ENCODE results near the gene MME.

MME gene

GRCh38 chr3:155079746-155080487 is at the start of gene MME:
Gene MME (plus strand): TSS chr3:155080319. CDS start chr3:155084168, 3,849 bp downstream.
- DNase-seq: no peak

- DNase-seq: no peak
Observed at GRCh38 chr3:155031186-155031585, 48.9 kb upstream of the MME start.

GRCh38 chr3:155032918-155033317 is 47.2 kb upstream of the MME start:
- no peak for DNase-seq

GRCh38 chr3:155034786-155035185 is 45.3 kb upstream of the MME start:
- DNase-seq: no peak

GRCh38 chr3:155035553-155035952 is 44.6 kb upstream of the MME start:
- no peak for DNase-seq

- DNase-seq: no peak
Observed at GRCh38 chr3:155037508-155038202, 42.5 kb upstream of the MME start.

- no peak for DNase-seq
Observed at GRCh38 chr3:155038203-155038554, 41.9 kb upstream of the MME start.

- no peak for DNase-seq
Observed at GRCh38 chr3:155046935-155047334, 33.2 kb upstream of the MME start.

GRCh38 chr3:155047672-155048071 is 32.4 kb upstream of the MME start:
- DNase-seq: no peak

GRCh38 chr3:155049959-155050358 is 30.2 kb upstream of the MME start:
- no peak for DNase-seq

GRCh38 chr3:155052470-155052869 is 27.6 kb upstream of the MME start:
- no peak for DNase-seq

- no peak for DNase-seq
Observed at GRCh38 chr3:155053756-155054155, 26.4 kb upstream of the MME start.

GRCh38 chr3:155064920-155065319 is 15.2 kb upstream of the MME start:
- no peak for DNase-seq

- DNase-seq: no peak
Observed at GRCh38 chr3:155065537-155065936, 14.6 kb upstream of the MME start.

- no peak for DNase-seq
Observed at GRCh38 chr3:155069729-155070128, 10.4 kb upstream of the MME start.

- DNase-seq: no peak
Observed at GRCh38 chr3:155070316-155070715, 9.8 kb upstream of the MME start.

GRCh38 chr3:155070932-155071387 is 9.2 kb upstream of the MME start:
- DNase-seq: no peak

- no peak for DNase-seq
Observed at GRCh38 chr3:155075200-155075599, 4.9 kb upstream of the MME start.

- DNase-seq: no peak
Observed at GRCh38 chr3:155076888-155077287, 3.2 kb upstream of the MME start.

GRCh38 chr3:155078711-155079467 is 1.2 kb upstream of the MME start:
- no peak for DNase-seq

- DNase-seq: no peak
Observed at GRCh38 chr3:155079468-155079745, 712 bp upstream of the MME start.

GRCh38 chr3:155080692-155081091 is 573 bp downstream of the MME start:
- no peak for DNase-seq

- DNase-seq: no peak
Observed at GRCh38 chr3:155083313-155083905, 3.3 kb downstream of the MME start.

- no peak for DNase-seq
Observed at GRCh38 chr3:155084567-155084966, 4.4 kb downstream of the MME start.

Data from NCI-H187 (cell line).